ENCODE measurements around the gene ABI3BP. TPM values are rescaled to one million over a fixed set of nuclear protein-coding genes. Genes with fewer than 3 reads are reported as not detected.

ABI3BP gene
- total and polyA plus RNA-seq, 4 donors = 1.9 to 4.2 (median 2.4) TPM

- Histone ChIP-seq H3K27me3 (ENCODE audit: control insufficient read depth in 4 of 4, insufficient read depth in 4 of 4, low read length in 3 of 4) (no peaks in the 10 kb centered on the region), H3K9me3 (ENCODE audit: control insufficient read depth in 4 of 4, low read length in 3 of 4) (no peaks in the 10 kb centered on the region), H3K27ac (ENCODE audit: low read depth in 1 of 2, low read length in 2 of 2) (peak overlapping the region; percentile 16 to 64), H3K9ac (ENCODE audit: low read depth in 1 of 2, low read length in 2 of 2) (no peak overlapping the region), H3K4me1 (ENCODE audit: control insufficient read depth in 4 of 4, insufficient read depth in 4 of 4, low read length in 3 of 4) (peaks cover 2 to 32% (median 15%) of the 10 kb centered on the region in 4 donors), H3K36me3 (ENCODE audit: control insufficient read depth in 4 of 4, insufficient read depth in 3 of 4, low read depth in 1 of 4, low read length in 3 of 4) (peaks cover 5 to 53% (median 25%) of the 10 kb centered on the region in 4 donors), H3K4me3 (ENCODE audit: low read depth in 1 of 3, low read length in 3 of 3) (no peak overlapping the region)
- no peak for DNase-seq (ENCODE audit: low spot score)
- WGBS = 22% methylated on average over 2 of the region's 2 CpGs
- TF ChIP-seq RXRA (IDR thresholded peaks at IDR 0.05) = peak; percentile 87
- no peak for TF ChIP-seq CTCF (IDR thresholded peaks at IDR 0.05; ENCODE audit: low read depth, low read length, missing input control)
- TF ChIP-seq REST (IDR thresholded peaks at IDR 0.05) = no peak
- no peak for TF ChIP-seq FOXA2 (IDR thresholded peaks at IDR 0.05)
- peak; percentile 57 for TF ChIP-seq YY1 (IDR thresholded peaks at IDR 0.05)
- TF ChIP-seq RAD21 (IDR thresholded peaks at IDR 0.05) = peak in 1 of 2 donors; percentile 4
- TF ChIP-seq HNF4G (IDR thresholded peaks at IDR 0.05) = no peak
- peak; percentile 26 for TF ChIP-seq ZBTB33 (IDR thresholded peaks at IDR 0.05)
- peak; percentile 38 for TF ChIP-seq FOXA1 (IDR thresholded peaks at IDR 0.05)
- TF ChIP-seq JUND (IDR thresholded peaks at IDR 0.05) = peak in 1 of 2 donors; percentile 44
- peak; percentile 62 to 82 for TF ChIP-seq HNF4A (conservative IDR thresholded peaks at IDR 0.05)
- TF ChIP-seq TAF1 (conservative IDR thresholded peaks at IDR 0.05) = no peak
- TF ChIP-seq SP1 (IDR thresholded peaks at IDR 0.05) = peak; percentile 12
Observed at GRCh38 chr3:100748967-100749366, 244.3 kb downstream of the ABI3BP start.

- Histone ChIP-seq H3K9ac (ENCODE audit: low read depth in 1 of 2, low read length in 2 of 2) (no peak overlapping the region), H3K9me3 (ENCODE audit: control insufficient read depth in 4 of 4, low read length in 3 of 4) (no peaks in the 10 kb centered on the region), H3K27ac (ENCODE audit: low read depth in 1 of 2, low read length in 2 of 2) (peak overlapping the region; percentile 16 to 64), H3K27me3 (ENCODE audit: control insufficient read depth in 4 of 4, insufficient read depth in 4 of 4, low read length in 3 of 4) (no peaks in the 10 kb centered on the region), H3K4me3 (ENCODE audit: low read depth in 1 of 3, low read length in 3 of 3) (no peak overlapping the region), H3K36me3 (ENCODE audit: control insufficient read depth in 4 of 4, insufficient read depth in 3 of 4, low read depth in 1 of 4, low read length in 3 of 4) (peaks cover 5 to 53% (median 25%) of the 10 kb centered on the region in 4 donors), H3K4me1 (ENCODE audit: control insufficient read depth in 4 of 4, insufficient read depth in 4 of 4, low read length in 3 of 4) (peaks cover 3 to 29% (median 11%) of the 10 kb centered on the region in 4 donors)
- TF ChIP-seq HNF4A (conservative IDR thresholded peaks at IDR 0.05) (no peak), TAF1 (conservative IDR thresholded peaks at IDR 0.05) (no peak), RXRA (IDR thresholded peaks at IDR 0.05) (no peak)
- 98% methylated on average over 6 of the region's 6 CpGs for WGBS
- DNase-seq (ENCODE audit: low spot score) = no peak
Observed at GRCh38 chr3:100748220-100748619, 245.0 kb downstream of the ABI3BP start.
